Tibial nerve (tissue), 4 donors: ENCODE results near the gene PARD6B. TPM values are rescaled to one million over a fixed set of nuclear protein-coding genes. Genes with fewer than 3 reads are reported as not detected.

Experiments
- DNase-seq, 2 donors: peaks; one replicate each; pipeline ENCODE4 v3.0.0-alpha.2; 2019; ENCODE audit warnings: low spot score in 2 of 2
- H3K27ac ChIP-seq, 4 donors: fragments of 200-600 bp; sonication (generic) in 3 of 4; one replicate each; pipeline ENCODE4 v1.5.1; 2017 to 2019; ENCODE audit warnings: mild to moderate bottlenecking in 1 of 4
- H3K27me3 ChIP-seq, 2 donors: fragments of 200-600 bp; sonication (generic) in 1 of 2; one replicate each; pipeline versions ENCODE4 v1.5.1 to v1.6.0; 2017 to 2019
- H3K36me3 ChIP-seq, 3 donors: fragments of 200-600 bp; sonication (generic); one replicate each; pipeline ENCODE4 v1.5.1; 2018 to 2019
- H3K4me1 ChIP-seq, 4 donors: fragments of 200-600 bp; sonication (generic) in 3 of 4; one replicate each; pipeline ENCODE4 v1.5.1; 2017 to 2019
- H3K4me3 ChIP-seq, 4 donors: fragments of 200-600 bp; sonication (generic) in 3 of 4; one replicate each; pipeline ENCODE4 v1.5.1; 2017 to 2019; ENCODE audit warnings: mild to moderate bottlenecking in 1 of 4, moderate library complexity in 1 of 4
- H3K9me3 ChIP-seq, 4 donors: fragments of 200-600 bp; sonication (generic) in 3 of 4; one replicate each; pipeline ENCODE4 v1.5.1; 2017 to 2019
- EP300 ChIP-seq, 2 donors: sonication (generic); formaldehyde crosslinking; IDR thresholded peaks; one replicate each; pipeline ENCODE4 v1.6.1; 2017; ENCODE audit warnings: antibody characterized with exemption in 2 of 2, mild to moderate bottlenecking in 1 of 2
- POLR2A ChIP-seq, 2 donors: fragments of 450-650 bp; IDR thresholded peaks; one replicate each; pipeline ENCODE4 v1.6.1; 2017; ENCODE audit warnings: antibody characterized with exemption in 2 of 2, mild to moderate bottlenecking in 2 of 2, moderate library complexity in 2 of 2
- WGBS, 2 donors: methylation state at CpG; one replicate each; pipeline ENCODE4 v1.1.5; 2018; 5-methylcytosine and 5-hydroxymethylcytosine counted together
- total RNA-seq, 4 donors: library from RNA; depleted of rRNA; stranded (reverse); fragments of >200 nt; gene quantifications; one replicate each; pipeline ENCODE4 v1.1.0, GENCODE V29; 2016
- TF ChIP-seq, protein P1 (sequence below), 5 experiments: fragments of 200-600 bp in 3 of 5; fragments of 450-650 bp in 2 of 5; sonication (generic) in 3 of 5; IDR thresholded peaks; one replicate each; pipeline ENCODE4 v1.5.1; 2016 to 2019; ENCODE audit warnings: antibody characterized with exemption in 5 of 5, mild to moderate bottlenecking in 3 of 5, moderate library complexity in 2 of 5

PARD6B gene
- total RNA-seq, 4 donors from 2014 or later = 2.4 to 3.8 (median 3.5) TPM

DNA sequence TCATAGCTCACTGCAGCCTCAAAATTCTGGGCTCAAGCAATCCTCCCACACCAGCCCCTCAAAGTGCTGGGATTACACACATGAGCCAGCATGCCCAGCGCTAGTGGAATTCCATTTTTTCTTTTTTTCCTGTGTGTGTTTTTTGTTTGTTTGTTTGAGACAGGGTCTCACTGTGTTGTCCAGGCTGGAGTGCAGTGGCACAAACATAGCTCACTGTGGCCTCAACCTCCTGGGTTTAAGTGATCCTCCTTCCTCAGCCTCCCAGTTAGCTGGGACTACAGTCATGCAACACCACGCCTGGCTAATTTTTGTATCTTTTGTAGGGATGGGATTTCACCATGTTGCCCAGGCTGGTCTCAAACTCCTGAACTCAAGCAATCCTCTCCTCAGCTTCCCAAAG is 14.1 kb upstream of the PARD6B start:
- Histone ChIP-seq H3K4me3 (no peak overlapping the region), H3K27ac (peak overlapping the region; percentile 8 to 93 (median 51)), H3K9me3 (no peaks in the 10 kb centered on the region), H3K4me1 (peaks cover 0 to 21% (median 2%) of the 10 kb centered on the region in 4 donors), H3K36me3 (no peaks in the 10 kb centered on the region), H3K27me3 (no peaks in the 10 kb centered on the region)
- WGBS, 2 donors = 78 to 84% methylated on average over 2 of the region's 2 CpGs
- TF ChIP-seq, protein P1, sequence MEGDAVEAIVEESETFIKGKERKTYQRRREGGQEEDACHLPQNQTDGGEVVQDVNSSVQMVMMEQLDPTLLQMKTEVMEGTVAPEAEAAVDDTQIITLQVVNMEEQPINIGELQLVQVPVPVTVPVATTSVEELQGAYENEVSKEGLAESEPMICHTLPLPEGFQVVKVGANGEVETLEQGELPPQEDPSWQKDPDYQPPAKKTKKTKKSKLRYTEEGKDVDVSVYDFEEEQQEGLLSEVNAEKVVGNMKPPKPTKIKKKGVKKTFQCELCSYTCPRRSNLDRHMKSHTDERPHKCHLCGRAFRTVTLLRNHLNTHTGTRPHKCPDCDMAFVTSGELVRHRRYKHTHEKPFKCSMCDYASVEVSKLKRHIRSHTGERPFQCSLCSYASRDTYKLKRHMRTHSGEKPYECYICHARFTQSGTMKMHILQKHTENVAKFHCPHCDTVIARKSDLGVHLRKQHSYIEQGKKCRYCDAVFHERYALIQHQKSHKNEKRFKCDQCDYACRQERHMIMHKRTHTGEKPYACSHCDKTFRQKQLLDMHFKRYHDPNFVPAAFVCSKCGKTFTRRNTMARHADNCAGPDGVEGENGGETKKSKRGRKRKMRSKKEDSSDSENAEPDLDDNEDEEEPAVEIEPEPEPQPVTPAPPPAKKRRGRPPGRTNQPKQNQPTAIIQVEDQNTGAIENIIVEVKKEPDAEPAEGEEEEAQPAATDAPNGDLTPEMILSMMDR (IDR thresholded peaks at IDR 0.05) = no peak
- TF ChIP-seq POLR2A (IDR thresholded peaks at IDR 0.05) = no peak
- no peak for TF ChIP-seq EP300 (IDR thresholded peaks at IDR 0.05)
- no peak for DNase-seq

DNA sequence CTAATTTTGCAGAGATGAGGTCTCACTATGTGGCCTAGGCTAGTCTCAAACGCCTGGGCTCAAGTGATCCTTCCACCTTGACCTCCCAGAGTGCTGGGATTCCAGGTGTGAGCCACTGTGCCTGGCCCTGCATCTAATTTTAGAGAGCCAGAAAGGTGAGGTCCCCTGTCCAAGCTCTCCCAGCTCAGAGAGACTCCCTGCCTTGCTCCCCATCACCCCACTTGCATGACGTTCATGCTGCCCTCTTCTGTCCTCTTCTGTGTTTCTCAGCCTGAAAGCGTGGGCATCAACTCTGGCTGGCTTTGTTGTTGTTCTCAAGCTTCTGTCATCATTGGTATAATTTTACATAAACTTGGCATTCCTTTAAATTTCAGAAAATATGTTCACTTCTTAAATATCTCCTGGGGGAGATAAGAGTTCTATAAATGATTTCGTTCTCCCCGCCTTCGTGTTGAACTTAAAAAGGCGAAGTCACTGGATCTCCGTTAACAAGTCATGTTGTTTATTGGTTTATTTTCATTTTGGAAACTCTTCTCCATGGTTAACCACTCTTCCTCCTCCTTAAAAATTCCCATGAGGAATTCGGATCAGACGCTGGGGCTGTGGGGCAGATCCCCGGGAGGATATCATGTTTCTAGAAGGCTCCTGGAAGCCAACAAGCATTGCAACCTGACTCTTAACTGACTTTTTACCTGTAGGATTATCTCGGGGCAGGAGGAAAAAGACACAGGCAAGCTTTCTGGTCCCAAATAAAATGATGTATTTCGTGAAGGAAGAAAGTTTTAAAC is 13.2 kb upstream of the PARD6B start:
- Histone ChIP-seq H3K27me3 (no peaks in the 10 kb centered on the region), H3K27ac (peak overlapping the region; percentile 8 to 93 (median 51)), H3K4me3 (no peak overlapping the region), H3K4me1 (peaks cover 0 to 26% (median 2%) of the 10 kb centered on the region in 4 donors), H3K36me3 (no peaks in the 10 kb centered on the region), H3K9me3 (no peaks in the 10 kb centered on the region)
- no peak for DNase-seq
- TF ChIP-seq, protein P1 (IDR thresholded peaks at IDR 0.05) = peak in 2 of 5 experiments; percentile 7 to 18
- peak in 1 of 2 donors; percentile 32 for TF ChIP-seq POLR2A (IDR thresholded peaks at IDR 0.05)
- TF ChIP-seq EP300 (IDR thresholded peaks at IDR 0.05) = peak in 1 of 2 donors; percentile 71
- 40 to 48% methylated on average over 13 of the region's 13 CpGs for WGBS, 2 donors

DNA sequence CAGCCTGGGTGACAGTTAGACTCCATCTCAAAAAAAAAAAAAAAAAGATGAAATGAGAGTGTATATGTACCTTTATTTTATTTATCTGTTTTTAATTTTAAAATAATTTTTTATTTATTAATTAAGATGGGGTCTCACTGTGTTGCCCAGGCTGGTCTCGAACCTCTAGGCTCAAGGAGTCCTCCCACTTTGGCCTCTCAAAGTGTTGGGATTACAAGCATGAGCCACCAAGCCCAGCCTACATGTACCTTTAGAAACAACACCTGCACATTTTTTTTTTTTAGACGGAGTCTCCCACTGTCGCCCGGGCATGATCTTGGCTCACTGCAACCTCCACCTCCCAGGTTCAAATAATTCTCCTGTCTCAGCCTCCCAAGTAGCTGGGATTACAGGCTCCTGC is 12.1 kb upstream of the PARD6B start:
- WGBS, 2 donors = 94 to 97% methylated on average over 4 of the region's 4 CpGs
- H3K4me3 ChIP-seq = no peak overlapping the region
- H3K4me1 ChIP-seq = peaks cover 0 to 30% (median 4%) of the 10 kb centered on the region in 4 donors
- no peak for DNase-seq
- H3K36me3 ChIP-seq = no peaks in the 10 kb centered on the region
- TF ChIP-seq, protein P1 (IDR thresholded peaks at IDR 0.05) = no peak
- TF ChIP-seq POLR2A (IDR thresholded peaks at IDR 0.05) (no peak), EP300 (IDR thresholded peaks at IDR 0.05) (no peak)
- H3K27me3 ChIP-seq = no peaks in the 10 kb centered on the region
- H3K9me3 ChIP-seq = no peaks in the 10 kb centered on the region
- H3K27ac ChIP-seq = peak overlapping the region in 2 of 4 donors; percentile 25 to 93

DNA sequence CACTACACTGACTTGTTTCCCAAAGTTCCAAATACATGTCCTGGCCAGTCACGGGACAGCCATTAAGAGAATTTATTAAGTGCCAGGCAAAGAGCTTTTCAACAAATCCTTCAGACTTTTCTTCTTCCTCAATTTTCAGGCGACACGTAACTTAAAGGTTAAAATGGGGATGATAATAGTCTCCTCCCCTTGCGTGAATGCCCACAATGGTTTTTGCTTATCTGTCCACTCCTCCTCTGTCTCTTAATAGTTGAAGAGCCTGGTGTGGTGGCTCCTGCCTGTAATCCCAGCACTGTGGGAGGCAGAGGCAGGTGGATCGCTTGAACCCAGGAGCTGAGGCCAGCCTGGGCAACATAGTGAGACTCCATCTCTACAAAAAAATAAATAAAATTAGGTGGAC is 11.4 kb upstream of the PARD6B start:
- Histone ChIP-seq H3K36me3 (no peaks in the 10 kb centered on the region), H3K4me1 (peaks cover 0 to 37% (median 10%) of the 10 kb centered on the region in 4 donors), H3K27me3 (no peaks in the 10 kb centered on the region), H3K27ac (peak overlapping the region in 2 of 4 donors; percentile 25 to 93), H3K9me3 (no peaks in the 10 kb centered on the region), H3K4me3 (no peak overlapping the region)
- DNase-seq = no peak
- WGBS, 2 donors = 81 to 88% methylated on average over 5 of the region's 5 CpGs
- TF ChIP-seq POLR2A (IDR thresholded peaks at IDR 0.05) (no peak), EP300 (IDR thresholded peaks at IDR 0.05) (no peak)
- TF ChIP-seq, protein P1 (IDR thresholded peaks at IDR 0.05) = no peak

DNA sequence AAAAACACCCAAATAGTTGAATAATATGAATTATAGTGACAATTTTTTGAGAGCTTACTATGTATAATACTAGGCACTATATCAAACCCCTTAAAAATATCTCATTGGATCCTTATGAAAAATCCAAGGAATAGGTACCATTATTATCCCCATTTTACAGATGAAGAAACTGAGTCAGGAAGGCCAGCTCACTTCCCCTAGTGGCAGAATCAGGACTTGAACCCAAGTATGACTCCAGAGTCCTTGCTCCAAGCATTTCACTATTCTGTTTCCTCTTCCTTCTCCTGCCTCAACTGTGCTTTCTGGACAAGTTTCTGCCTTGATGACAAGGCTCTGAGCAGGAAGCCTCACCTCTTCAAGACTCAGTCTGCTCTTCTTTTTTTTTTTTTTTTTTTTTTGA is 10.8 kb upstream of the PARD6B start:
- Histone ChIP-seq H3K36me3 (no peaks in the 10 kb centered on the region), H3K4me3 (no peak overlapping the region), H3K9me3 (no peaks in the 10 kb centered on the region), H3K27me3 (no peaks in the 10 kb centered on the region), H3K27ac (peak overlapping the region in 1 of 4 donors; percentile 93), H3K4me1 (peaks cover 0 to 42% (median 16%) of the 10 kb centered on the region in 4 donors)
- TF ChIP-seq, protein P1 (IDR thresholded peaks at IDR 0.05) = no peak
- TF ChIP-seq EP300 (IDR thresholded peaks at IDR 0.05) (no peak), POLR2A (IDR thresholded peaks at IDR 0.05) (no peak)
- DNase-seq = no peak
